ENCODE results near the gene FGF23. TPM values are rescaled to one million over a fixed set of nuclear protein-coding genes. Genes with fewer than 3 reads are reported as not detected.

FGF23 gene
- total RNA-seq, 1 experiment from 2014 or later: not detected

Other genes with a start within 250 kb of the FGF23 start
- gene CCND2, start 106.0 kb downstream of the FGF23 start, total RNA-seq (2014; rRNA removed; shearing (Covaris generic)): not detected in 2 replicates
- gene TIGAR, start 58.5 kb downstream of the FGF23 start, total RNA-seq (2014; rRNA removed; shearing (Covaris generic)): 5.3 and 5.9 TPM in 2 replicates
- not detected in 2 replicates for gene FGF6, start 66.1 kb upstream of the FGF23 start, total RNA-seq (2014; rRNA removed; shearing (Covaris generic))
- 55.1 and 64.6 TPM in 2 replicates for gene RAD51AP1, start 159.2 kb upstream of the FGF23 start, total RNA-seq (2014; rRNA removed; shearing (Covaris generic))
- 50.6 and 54.5 TPM in 2 replicates for gene DYRK4, start 182.5 kb upstream of the FGF23 start, total RNA-seq (2014; rRNA removed; shearing (Covaris generic))

Measured in RPMI7951 (cell line).